Psoas muscle (tissue), 8 donors: ENCODE measurements around the gene AAGAB. TPM values are rescaled to one million over a fixed set of nuclear protein-coding genes. Genes with fewer than 3 reads are reported as not detected.

Experiments
- ATAC-seq, 4 donors: fragments of 200-7000 bp; cut with Tn5 transposase; one replicate each; pipeline ENCODE4 v1.9.1; 2020; ENCODE audit warnings: moderate library complexity in 3 of 4, mild to moderate bottlenecking in 2 of 4
- DNase-seq, 2 donors: peaks; one replicate each; pipeline ENCODE4 v3.0.0-alpha.2; 2020
- H3K27ac ChIP-seq: fragments of 200-600 bp; one replicate; pipeline ENCODE4 v1.8.0; 2022
- H3K27me3 ChIP-seq, 3 donors: fragments of 200-600 bp in 1 of 3; one replicate each; pipeline versions ENCODE4 v1.6.1 to v1.8.0; 2013 to 2022; ENCODE audit warnings: low read length in 2 of 3, mild to moderate bottlenecking in 2 of 3, moderate library complexity in 1 of 3; ENCODE audit not compliant: insufficient read depth in 3 of 3
- H3K36me3 ChIP-seq, 2 donors: fragments of 200-600 bp in 1 of 2; one replicate each; pipeline versions ENCODE4 v1.6.1 to v1.8.0; 2013 to 2022; ENCODE audit warnings: low read depth in 1 of 2, mild to moderate bottlenecking in 1 of 2, moderate library complexity in 1 of 2; ENCODE audit not compliant: insufficient read depth in 1 of 2
- H3K4me1 ChIP-seq: fragments of 200-600 bp; one replicate; pipeline ENCODE4 v1.8.0; 2022
- H3K4me3 ChIP-seq: fragments of 200-600 bp; one replicate; pipeline ENCODE4 v1.8.0; 2022; ENCODE audit warnings: mild to moderate bottlenecking
- H3K9me3 ChIP-seq: fragments of 200-600 bp; one replicate; pipeline ENCODE4 v1.8.0; 2022
- CTCF ChIP-seq: fragments of 200-600 bp; IDR thresholded peaks from one replicate; pipeline ENCODE4 v1.8.0; 2022; ENCODE audit warnings: antibody characterized with exemption
- WGBS, 3 donors: extraction: QIAGEN DNeasy Blood & Tissue Kit; methylation state at CpG; one replicate each; pipeline versions ENCODE4 v1.1.6 to v1.1.7; 2013; 5-methylcytosine and 5-hydroxymethylcytosine counted together
- intact Hi-C, 2 donors: fragments of 100-400 bp; cut with DNase I; formaldehyde crosslinking; loops; one replicate each; pipeline versions ENCODE4 v1.11.0 to v1.14.2; 2022
- polyA plus RNA-seq, 3 donors: library from polyadenylated mRNA; stranded (reverse); fragments of 200-250 nt; gene quantifications; one replicate each; pipeline ENCODE4 v1.2.3, GENCODE V29; 2013
- total RNA-seq, 4 donors: library from RNA; stranded (reverse); fragmentation: NEBNext Ultra II Directional in 2 of 4; extraction: Animal tissue kit (Norgen Biotek cat#: 25700) in 2 of 4; gene quantifications; one replicate each; pipeline versions ENCODE4 v1.2.1 to v1.2.4, GENCODE V29; 2021 to 2023
- donor health status: healthy with polysubstance abuse.
- donor health status: DM: no; HTN: no; CAD: no; lungs with moderate emphysema.
- donor health status: Bipolar disorder and iron deficiency.
- donor health status: healthy.
- donor health status: DM: yes; HTN: yes; CAD: no.
- donor health status: DM: no; HTN: no; CAD: no.
- donor health status: DM: no; HTN: no; CAD: no.
- donor health status: DM: yes; HTN: yes; CAD: no.

AAGAB gene
- total and polyA plus RNA-seq, 7 donors, result 19.0 to 46.1 (median 42.1) TPM

GRCh38 chr15:67192185-67192820 is 62.2 kb downstream of the AAGAB start:
- 44 to 69% (median 46%) methylated on average over 5 of the region's 5 CpGs for WGBS, 3 donors
- intact Hi-C loops, result no loop called here
- H3K36me3 ChIP-seq, result peaks cover 0 to 46% of the 10 kb centered on the region in 2 donors
- no peak for TF ChIP-seq CTCF
- DNase-seq (no peak), ATAC-seq (no peak)
- peak overlapping the region; percentile 90 for H3K27ac ChIP-seq
- no peaks in the 10 kb centered on the region for H3K27me3 ChIP-seq
- H3K9me3 ChIP-seq, result no peaks in the 10 kb centered on the region
- H3K4me3 ChIP-seq, result no peak overlapping the region
- H3K4me1 ChIP-seq, result peaks cover 80% of the 10 kb centered on the region

- 70 to 79% (median 72%) methylated on average over 11 of the region's 11 CpGs for WGBS, 3 donors
- H3K4me1 ChIP-seq, result peaks cover 92% of the 10 kb centered on the region
- DNase-seq (peak in 1 of 2 donors; percentile 46), ATAC-seq (peak in 2 of 4 donors; percentile 0 to 6)
- intact Hi-C loops, result no loop called here
- peaks cover 0 to 51% of the 10 kb centered on the region in 2 donors for H3K36me3 ChIP-seq
- no peak overlapping the region for H3K4me3 ChIP-seq
- H3K9me3 ChIP-seq, result no peaks in the 10 kb centered on the region
- H3K27me3 ChIP-seq, result no peaks in the 10 kb centered on the region
- H3K27ac ChIP-seq, result peak overlapping the region; percentile 90
- TF ChIP-seq CTCF, result no peak
Observed at GRCh38 chr15:67190813-67191212, 63.6 kb downstream of the AAGAB start.

GRCh38 chr15:67190326-67190725 is 64.1 kb downstream of the AAGAB start:
- H3K9me3 ChIP-seq, result no peaks in the 10 kb centered on the region
- H3K4me1 ChIP-seq, result peaks cover 97% of the 10 kb centered on the region
- TF ChIP-seq CTCF, result no peak
- WGBS, 3 donors, result 60 to 72% (median 62%) methylated on average over 2 of the region's 2 CpGs
- DNase-seq (no peak), ATAC-seq (no peak)
- intact Hi-C loops, result no loop called here
- H3K27me3 ChIP-seq, result no peaks in the 10 kb centered on the region
- H3K27ac ChIP-seq, result peak overlapping the region; percentile 90
- no peak overlapping the region for H3K4me3 ChIP-seq
- H3K36me3 ChIP-seq, result peaks cover 0 to 51% of the 10 kb centered on the region in 2 donors

GRCh38 chr15:67189326-67190051 is 65.0 kb downstream of the AAGAB start:
- H3K4me1 ChIP-seq, result peaks cover 97% of the 10 kb centered on the region
- intact Hi-C loops, result loop anchor here (1.0 to 5.0 kb wide), 3 partner anchors 62 to 122 kb away; partner anchors contain the start of gene SMAD3 (in 2 of the 2)
- DNase-seq, result peak; percentile 93 to 97
- 21 to 33% (median 27%) methylated on average over 26 of the region's 26 CpGs for WGBS, 3 donors
- H3K27ac ChIP-seq, result peak overlapping the region; percentile 90
- no peak for TF ChIP-seq CTCF
- no peaks in the 10 kb centered on the region for H3K27me3 ChIP-seq
- peaks cover 0 to 59% of the 10 kb centered on the region in 2 donors for H3K36me3 ChIP-seq
- no peak overlapping the region for H3K4me3 ChIP-seq
- no peaks in the 10 kb centered on the region for H3K9me3 ChIP-seq
- ATAC-seq, result peak; percentile 74 to 82 (median 77)
